Measurements from ENCODE around the gene SPOCK2.
"Not testable (repeated sequence)": the region's sequence is repeated elsewhere in the genome, so short reads cannot be mapped to it uniquely, and the experiment has no call there.

SPOCK2 gene

DNA sequence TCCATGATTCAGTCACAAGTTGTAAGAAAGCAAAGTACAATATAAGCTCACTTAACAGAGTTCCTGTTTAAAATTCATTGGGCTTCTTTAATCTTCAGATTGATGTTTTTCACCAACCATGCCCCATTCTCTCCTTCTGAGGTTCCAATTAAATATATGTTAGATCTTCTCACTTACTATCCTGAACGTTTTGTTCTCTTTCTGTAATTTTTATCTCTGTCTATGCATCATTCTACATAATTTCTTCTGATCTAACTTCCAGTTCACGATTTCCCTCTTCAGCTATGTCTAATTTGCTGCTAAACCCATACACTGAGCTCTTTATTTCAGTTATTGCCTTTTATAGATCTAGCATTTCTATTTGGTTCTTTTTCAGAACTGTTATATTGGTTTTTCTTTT, 28.0 kb upstream of the SPOCK2 start:
- H3K36me3 Mint-ChIP-seq: peaks cover 20% of the 10 kb centered on the region
- H3K4me1 Mint-ChIP-seq: peaks cover 48% of the 10 kb centered on the region
- no peak overlapping the region for H3K4me3 Mint-ChIP-seq
- H3K27me3 Mint-ChIP-seq: no peaks in the 10 kb centered on the region
- no peak overlapping the region for H3K27ac Mint-ChIP-seq
- no peaks in the 10 kb centered on the region for H3K9me3 Mint-ChIP-seq

DNA sequence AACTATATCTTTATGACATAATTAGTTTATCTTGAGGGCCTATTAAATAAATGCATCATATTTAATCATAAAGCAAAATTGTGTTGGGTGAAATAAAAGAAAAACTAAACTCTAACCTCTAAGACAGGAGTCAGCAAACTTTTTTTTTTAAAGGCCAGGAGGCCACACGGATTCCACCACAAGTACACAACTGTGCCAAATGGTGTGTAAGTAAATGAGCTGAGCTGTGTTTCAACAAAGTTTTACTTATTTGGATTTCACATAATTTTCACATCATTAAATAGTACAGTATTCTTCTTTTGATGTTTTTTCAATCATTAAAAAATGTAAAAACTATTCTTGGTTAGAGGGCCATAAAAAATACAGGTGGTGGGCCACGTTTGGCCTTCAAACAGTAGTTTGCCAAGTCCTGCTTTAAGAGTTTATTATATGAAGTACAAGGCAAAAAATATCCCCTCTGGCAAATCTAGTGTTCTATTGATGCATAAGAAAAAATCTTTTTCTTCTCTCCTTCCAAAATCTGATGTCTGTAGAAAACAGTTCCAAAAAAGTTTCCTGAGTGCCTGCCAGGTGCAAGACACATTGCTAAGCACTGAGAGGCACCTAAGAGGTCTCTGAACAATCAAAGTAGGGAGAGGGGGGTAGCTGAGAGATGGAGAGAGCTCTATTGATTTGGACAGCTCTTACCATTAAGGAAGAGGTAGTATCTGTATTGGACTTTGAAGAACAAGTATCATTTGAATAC, 26.5 kb upstream of the SPOCK2 start:
- H3K9me3 Mint-ChIP-seq: no peaks in the 10 kb centered on the region
- H3K4me1 Mint-ChIP-seq: peaks cover 53% of the 10 kb centered on the region
- H3K36me3 Mint-ChIP-seq: peaks cover 16% of the 10 kb centered on the region
- no peak overlapping the region for H3K27ac Mint-ChIP-seq
- H3K4me3 Mint-ChIP-seq: no peak overlapping the region
- H3K27me3 Mint-ChIP-seq: no peaks in the 10 kb centered on the region

DNA sequence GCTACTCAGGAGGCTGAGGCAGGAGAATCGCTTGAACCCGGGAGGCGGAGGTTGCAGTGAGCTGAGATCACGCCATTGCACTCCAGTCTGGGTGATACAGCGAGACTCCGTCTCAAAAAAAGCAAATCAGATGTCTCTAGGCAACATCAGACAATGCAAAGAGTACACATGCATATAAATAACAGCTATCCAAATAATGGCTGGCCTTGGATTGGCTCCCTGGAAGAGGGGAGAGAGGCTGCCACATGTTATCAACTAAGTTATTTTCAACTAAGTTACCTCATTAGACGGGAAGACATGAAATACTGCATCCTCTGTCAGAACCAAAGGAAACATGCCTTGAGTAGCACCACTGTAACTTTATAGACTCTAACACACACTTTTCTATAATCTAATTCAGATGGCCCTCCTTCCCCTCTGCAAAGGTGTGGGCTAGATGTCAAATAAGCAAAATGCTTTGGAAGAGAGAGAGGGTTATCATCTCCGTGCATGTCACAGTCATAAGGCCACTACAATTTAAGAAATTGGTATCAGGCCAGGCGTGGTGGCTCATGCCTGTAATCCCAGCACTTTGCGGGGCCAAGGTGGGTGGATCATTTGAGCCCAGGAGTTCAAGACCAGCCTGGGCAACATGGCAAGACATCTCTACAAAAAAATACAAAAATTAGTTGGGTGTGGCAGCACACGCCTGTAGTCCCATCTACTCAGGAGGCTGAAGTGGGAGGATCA, 22.5 kb upstream of the SPOCK2 start:
- Mint-ChIP-seq H3K9me3 (no peaks in the 10 kb centered on the region), H3K27ac (no peak overlapping the region), H3K27me3 (no peaks in the 10 kb centered on the region), H3K4me3 (no peak overlapping the region), H3K36me3 (peaks cover 9% of the 10 kb centered on the region), H3K4me1 (peaks cover 82% of the 10 kb centered on the region)

DNA sequence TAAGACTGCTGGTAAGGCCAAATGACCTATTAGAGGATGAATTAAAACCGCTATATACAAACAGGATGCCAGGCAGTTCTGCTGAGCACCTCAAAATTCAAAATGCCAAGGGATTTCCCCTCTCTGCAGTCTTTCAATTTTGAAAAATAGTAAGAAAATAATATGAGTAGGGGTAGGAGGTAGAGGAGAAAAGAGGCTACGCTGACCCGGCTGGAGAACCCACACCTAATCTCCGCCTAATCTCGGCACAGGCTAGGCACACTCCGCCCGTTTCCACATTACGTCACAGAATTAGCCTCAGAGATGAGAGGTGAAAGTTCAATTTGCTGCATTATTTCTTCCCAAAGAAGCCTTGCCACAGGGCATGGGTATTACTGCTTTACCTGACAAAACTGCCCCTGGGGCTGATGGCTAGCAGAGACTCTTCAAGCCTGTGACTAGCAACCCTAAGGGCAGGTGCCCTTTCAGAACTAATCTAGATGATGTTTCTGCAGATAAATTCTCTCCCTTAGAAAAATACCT, 21.3 kb upstream of the SPOCK2 start:
- Mint-ChIP-seq H3K27ac (peak overlapping the region; percentile 89), H3K9me3 (no peaks in the 10 kb centered on the region), H3K4me3 (peak overlapping the region; percentile 53), H3K4me1 (peaks cover 84% of the 10 kb centered on the region), H3K27me3 (no peaks in the 10 kb centered on the region), H3K36me3 (peaks cover 4% of the 10 kb centered on the region)

DNA sequence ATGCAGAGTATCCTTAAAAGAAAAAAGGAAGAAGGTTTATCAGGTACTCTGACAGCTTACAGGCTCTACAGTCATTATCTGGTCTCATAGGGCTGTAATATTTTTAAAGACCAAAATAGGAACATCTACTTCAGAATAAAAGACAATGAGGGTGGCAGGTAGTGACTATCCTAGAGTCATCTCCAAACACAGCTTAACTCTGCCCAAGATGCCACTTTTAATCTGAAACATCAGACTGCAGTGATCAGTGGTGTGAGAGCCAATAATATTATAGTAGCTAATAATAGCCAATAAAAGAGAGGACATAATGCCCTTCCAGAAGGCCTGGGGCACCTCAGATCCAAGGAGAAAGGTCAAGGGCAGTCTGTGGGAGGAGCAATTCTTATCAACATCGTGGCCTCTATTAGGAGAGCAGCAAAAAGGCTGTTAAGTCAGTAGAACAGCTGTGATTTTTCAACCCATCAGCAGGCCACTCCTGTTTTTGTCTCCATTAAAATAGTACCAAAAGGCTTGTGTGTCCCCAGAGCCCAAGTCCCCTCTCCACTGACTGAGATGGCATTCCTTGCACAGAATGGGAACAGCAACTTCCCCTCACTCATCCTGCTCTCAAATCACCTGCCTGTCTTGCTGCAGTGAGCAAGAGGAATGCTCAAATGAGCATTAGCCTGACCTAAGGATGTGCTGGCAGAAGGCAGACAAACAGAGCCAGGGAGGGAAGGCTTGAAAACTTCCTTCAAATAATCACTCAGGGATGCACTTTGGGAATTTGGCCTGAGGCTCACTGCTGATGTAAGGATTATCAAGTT, 20.7 kb upstream of the SPOCK2 start:
- Mint-ChIP-seq H3K4me1 (peaks cover 91% of the 10 kb centered on the region), H3K27ac (peak overlapping the region; percentile 89), H3K9me3 (no peaks in the 10 kb centered on the region), H3K36me3 (peaks cover 4% of the 10 kb centered on the region), H3K27me3 (no peaks in the 10 kb centered on the region), H3K4me3 (peak overlapping the region; percentile 53)

DNA sequence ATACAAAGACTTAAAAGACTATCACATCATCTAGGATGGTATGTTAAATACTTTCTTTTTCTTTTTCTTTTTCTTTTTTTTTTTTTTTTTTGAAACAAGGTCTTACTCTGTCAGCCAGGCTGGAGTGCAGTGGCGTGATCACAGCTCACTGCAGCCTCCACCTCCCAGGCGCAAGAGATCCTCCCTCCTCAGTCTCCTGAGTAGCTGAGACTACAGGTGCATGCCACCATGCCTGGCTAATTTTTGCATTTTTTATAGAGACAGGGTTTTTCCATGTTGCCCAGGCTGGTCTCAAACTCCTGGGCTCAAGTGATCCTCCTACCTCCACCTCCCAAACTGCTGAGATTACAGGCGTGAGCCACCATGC, 19.6 kb upstream of the SPOCK2 start:
- H3K27me3 Mint-ChIP-seq, H3K36me3 Mint-ChIP-seq, H3K9me3 Mint-ChIP-seq: not testable (repeated sequence)
- H3K4me3 Mint-ChIP-seq: peak overlapping the region; percentile 74
- peaks cover 90% of the 10 kb centered on the region for H3K4me1 Mint-ChIP-seq
- H3K27ac Mint-ChIP-seq: peak overlapping the region; percentile 95

DNA sequence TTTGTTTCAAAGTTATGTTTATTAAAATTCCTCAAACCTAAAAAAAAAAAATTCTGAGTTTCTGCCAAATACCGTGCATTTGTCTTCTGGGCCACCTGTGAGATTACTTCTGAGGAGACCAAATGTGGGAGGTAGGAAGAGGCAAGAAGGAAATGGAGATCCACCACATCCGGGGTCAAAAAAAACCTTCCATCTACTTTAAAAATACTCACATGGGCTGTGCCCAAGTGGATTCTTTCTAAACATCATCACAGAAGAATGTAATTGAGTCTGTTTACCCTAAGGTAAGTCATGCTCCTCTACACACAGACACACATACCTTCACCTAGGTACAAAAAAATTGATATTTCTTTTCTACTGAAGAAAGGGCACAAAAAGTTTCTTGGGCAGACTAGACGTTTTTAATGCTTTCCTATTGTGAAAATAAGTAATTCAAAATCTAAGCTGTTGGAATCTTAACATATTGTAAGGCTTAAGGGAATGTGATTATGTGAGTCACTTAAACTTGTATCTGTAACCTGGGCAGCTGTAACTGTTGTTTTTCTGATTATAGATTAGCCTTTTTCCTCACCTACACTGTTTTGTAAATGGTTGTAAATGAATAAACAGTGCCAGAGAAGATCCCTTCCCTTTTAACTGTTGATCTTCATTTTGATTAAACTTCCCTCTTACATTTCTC, 19.1 kb upstream of the SPOCK2 start:
- Mint-ChIP-seq H3K9me3 (no peaks in the 10 kb centered on the region), H3K36me3 (peaks cover 9% of the 10 kb centered on the region), H3K27me3 (no peaks in the 10 kb centered on the region), H3K4me1 (peaks cover 90% of the 10 kb centered on the region), H3K4me3 (peak overlapping the region; percentile 74), H3K27ac (peak overlapping the region; percentile 95)

DNA sequence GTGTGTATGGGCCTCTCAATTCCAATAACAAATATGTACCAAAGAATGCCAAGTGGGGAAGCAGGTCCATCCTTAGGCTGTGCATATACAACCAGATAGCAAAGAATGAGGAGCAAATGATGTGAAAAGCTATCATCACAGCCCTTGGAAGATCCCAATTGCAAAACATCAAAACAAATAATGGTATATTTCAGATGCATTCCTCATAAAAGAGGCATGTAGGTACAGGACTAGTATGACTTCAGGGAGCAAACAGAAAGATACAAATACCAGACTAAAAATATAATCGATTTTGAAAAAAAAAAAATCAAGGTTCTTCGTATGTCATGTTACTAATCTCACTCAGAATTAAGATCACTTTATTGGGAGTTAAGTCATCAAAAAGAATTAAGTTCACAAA, 18.5 kb upstream of the SPOCK2 start:
- Mint-ChIP-seq H3K4me1 (peaks cover 90% of the 10 kb centered on the region), H3K27me3 (no peaks in the 10 kb centered on the region), H3K36me3 (peaks cover 9% of the 10 kb centered on the region), H3K27ac (peak overlapping the region; percentile 95), H3K4me3 (peak overlapping the region; percentile 74), H3K9me3 (no peaks in the 10 kb centered on the region)

DNA sequence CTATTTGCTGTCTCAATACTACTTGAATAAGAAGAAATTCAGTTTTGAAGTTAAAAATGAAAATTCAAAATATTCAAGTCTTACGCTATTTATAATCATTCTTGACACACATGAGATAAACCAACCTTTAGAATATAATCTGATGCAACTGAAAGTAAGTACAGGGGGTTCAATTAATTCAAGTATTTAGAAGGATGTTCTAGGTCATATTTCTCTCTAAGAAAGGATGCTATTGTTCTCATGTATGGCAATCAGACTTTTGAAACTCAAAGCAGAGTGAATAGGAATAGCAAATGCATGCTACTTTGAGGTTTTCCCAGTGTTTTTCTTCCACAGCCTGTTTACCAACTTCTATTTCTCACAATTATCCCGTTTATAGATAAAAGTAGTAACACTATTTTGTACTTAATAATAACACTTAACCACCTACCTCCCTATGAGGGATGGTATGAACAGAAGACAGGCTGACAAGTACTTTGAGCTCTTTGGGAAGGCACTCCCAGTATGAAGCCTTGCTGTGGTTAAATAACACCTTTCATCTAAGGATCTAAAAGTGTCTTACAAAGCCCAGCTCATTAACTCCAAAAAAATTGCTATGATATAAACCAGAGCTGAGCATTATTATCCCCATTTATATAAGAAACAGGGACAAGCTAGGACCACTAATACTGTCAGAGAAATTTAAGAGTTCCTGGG, 18.0 kb upstream of the SPOCK2 start:
- no peaks in the 10 kb centered on the region for H3K27me3 Mint-ChIP-seq
- H3K36me3 Mint-ChIP-seq: peaks cover 11% of the 10 kb centered on the region
- H3K27ac Mint-ChIP-seq: peak overlapping the region; percentile 95
- H3K4me1 Mint-ChIP-seq: peaks cover 96% of the 10 kb centered on the region
- H3K4me3 Mint-ChIP-seq: peak overlapping the region; percentile 74
- no peaks in the 10 kb centered on the region for H3K9me3 Mint-ChIP-seq

DNA sequence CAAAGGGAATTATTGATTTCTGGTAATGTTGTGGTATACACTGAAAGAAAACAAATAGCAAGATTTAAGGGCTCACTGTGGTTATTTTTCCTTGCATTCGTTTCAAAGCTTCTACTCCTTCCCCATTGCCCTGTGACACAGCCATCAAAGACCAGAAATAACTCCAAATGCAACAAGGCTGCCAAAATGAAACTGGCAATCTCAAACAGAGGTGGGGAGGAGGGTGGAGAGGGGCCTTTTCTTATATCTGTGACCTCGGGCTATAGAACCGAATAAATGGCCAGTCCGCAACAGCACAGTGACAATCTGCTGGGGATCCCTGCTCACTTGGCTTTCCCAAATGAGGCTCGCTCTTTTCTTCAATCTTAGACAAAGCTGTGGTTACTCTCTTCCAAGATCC, 17.4 kb upstream of the SPOCK2 start:
- peak overlapping the region; percentile 9 for H3K4me3 Mint-ChIP-seq
- peaks cover 11% of the 10 kb centered on the region for H3K36me3 Mint-ChIP-seq
- no peaks in the 10 kb centered on the region for H3K9me3 Mint-ChIP-seq
- H3K4me1 Mint-ChIP-seq: peaks cover 97% of the 10 kb centered on the region
- H3K27me3 Mint-ChIP-seq: no peaks in the 10 kb centered on the region
- peak overlapping the region; percentile 95 for H3K27ac Mint-ChIP-seq

DNA sequence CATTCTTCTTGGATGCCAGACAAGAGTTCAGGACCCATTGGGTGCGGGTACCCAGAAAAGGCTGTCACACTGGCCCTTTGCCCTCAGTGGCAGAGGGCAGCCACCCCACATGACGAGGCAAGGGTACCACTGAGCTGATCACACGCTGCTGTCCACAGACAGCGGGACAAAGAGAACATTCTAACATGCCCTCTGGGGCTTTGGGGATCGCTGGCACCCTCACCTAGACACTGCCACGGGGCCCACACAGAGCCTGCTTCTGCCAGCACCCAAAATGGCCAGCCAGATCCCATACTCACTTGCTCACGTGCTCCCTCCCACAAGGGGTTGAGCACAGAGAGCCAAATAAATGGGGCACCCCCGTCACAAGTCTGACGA, 16.7 kb upstream of the SPOCK2 start:
- Mint-ChIP-seq H3K27me3 (no peaks in the 10 kb centered on the region), H3K9me3 (no peaks in the 10 kb centered on the region), H3K27ac (peak overlapping the region; percentile 95), H3K36me3 (peaks cover 11% of the 10 kb centered on the region), H3K4me1 (peaks cover 92% of the 10 kb centered on the region), H3K4me3 (no peak overlapping the region)

DNA sequence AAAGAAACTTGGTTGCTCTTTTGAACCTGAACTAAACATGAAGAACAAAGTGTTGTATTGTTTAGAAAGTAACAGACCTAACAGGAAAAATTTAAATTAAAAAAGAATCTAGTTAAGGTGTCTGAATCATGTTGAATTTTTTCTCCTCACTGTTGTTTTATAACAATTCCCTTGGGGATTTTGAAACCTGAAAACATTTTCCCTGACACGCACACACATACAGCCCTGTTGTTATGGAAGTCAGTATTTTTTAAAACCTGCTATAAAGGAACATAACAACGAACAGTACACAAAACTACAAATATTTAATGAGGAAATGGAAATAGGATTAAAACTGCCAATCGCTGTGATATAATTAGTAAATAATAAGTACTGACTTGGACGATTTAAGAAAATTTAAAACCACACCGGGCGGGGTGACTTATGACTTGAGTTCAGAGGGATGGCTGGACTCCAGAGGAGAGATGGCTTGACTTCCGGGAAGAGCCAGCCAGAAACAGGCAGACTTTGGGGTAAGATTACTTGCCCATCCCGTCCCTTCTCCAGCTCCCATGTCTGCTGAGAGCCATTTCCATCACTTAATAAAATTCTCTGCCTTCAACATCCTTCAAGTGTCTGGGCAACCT, 16.2 kb upstream of the SPOCK2 start:
- Mint-ChIP-seq H3K27ac (peak overlapping the region; percentile 95), H3K36me3 (peaks cover 11% of the 10 kb centered on the region), H3K4me3 (peak overlapping the region; percentile 43), H3K9me3 (no peaks in the 10 kb centered on the region), H3K4me1 (peaks cover 91% of the 10 kb centered on the region), H3K27me3 (no peaks in the 10 kb centered on the region)

DNA sequence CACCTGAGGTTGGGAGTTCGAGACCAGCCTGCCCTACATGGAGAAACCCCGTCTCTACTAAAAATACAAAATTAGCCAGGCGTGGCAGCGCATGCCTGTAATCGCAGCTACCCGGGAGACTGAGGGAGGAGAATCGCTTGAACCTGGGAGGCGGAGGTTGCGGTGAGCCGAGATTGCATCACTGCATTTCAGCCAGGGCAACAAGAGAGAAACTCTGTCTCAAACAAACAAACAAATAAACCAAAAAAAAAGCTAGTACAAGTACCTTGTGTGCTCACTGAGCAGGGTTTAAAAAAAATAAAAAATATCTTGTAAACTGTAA, 11.2 kb upstream of the SPOCK2 start:
- H3K36me3 Mint-ChIP-seq: peaks cover 26% of the 10 kb centered on the region
- peaks cover 67% of the 10 kb centered on the region for H3K4me1 Mint-ChIP-seq
- no peaks in the 10 kb centered on the region for H3K27me3 Mint-ChIP-seq
- no peak overlapping the region for H3K27ac Mint-ChIP-seq
- no peaks in the 10 kb centered on the region for H3K9me3 Mint-ChIP-seq
- no peak overlapping the region for H3K4me3 Mint-ChIP-seq

DNA sequence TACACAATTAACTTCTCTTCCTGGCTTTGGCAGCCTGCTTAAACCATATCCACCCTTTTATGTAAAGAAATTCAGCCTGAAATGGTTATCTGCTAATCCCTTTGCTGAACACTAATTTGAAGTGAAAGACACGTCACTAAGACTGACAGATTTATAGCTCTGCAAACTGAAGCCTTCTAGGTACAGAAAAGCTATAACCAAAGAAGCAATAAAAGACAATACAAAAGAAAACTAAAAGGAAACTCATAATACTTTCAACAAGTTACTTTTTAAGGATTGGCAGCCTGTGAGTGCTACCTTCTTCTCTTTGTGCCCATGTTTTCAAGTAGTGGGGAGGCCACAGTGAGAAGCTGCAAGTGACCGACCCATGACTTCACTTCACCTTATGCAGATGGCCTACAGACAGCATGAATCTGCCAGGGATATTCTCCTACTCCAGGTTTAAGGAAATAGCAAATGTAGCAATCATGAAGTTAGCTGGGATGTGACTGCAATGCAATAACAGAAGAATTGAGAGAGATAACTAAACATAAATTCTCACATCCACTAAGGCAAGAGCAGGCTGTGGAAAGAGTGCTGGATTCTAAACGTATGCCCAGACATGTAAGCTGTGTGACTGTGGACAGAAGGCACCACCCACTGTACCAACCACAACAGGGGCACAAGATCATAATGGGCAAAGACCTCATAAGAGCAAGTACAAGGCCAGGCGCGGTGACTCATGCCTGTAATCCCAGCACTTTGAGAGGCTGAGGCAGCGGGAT, 10.7 kb upstream of the SPOCK2 start:
- Mint-ChIP-seq H3K27ac (no peak overlapping the region), H3K36me3 (peaks cover 26% of the 10 kb centered on the region)

More for the DNA sequence above, 10.7 kb upstream of the SPOCK2 start:
- no peaks in the 10 kb centered on the region for H3K27me3 Mint-ChIP-seq
- H3K4me1 Mint-ChIP-seq: peaks cover 65% of the 10 kb centered on the region
- H3K9me3 Mint-ChIP-seq: no peaks in the 10 kb centered on the region
- no peak overlapping the region for H3K4me3 Mint-ChIP-seq
